RWPE1 (cell line): ENCODE data around the gene OSM.

Source experiments
- CTCF ChIA-PET: fragments of 350-600 bp; sonication (Branson Sonifier 250); formaldehyde crosslinking; extraction: SDS; loops from one replicate; lab custom pipeline; 2021; lab: Yijun Ruan, JAX
- POLR2A ChIA-PET: fragments of 400-600 bp; formaldehyde crosslinking; extraction: SDS; loops from one replicate; lab custom pipeline; 2020; ENCODE audit warnings: antibody characterized with exemption; ENCODE audit not compliant: low non-redundant PET; lab: Yijun Ruan, JAX
- DNase-seq: peaks from one replicate; pipeline ENCODE4 v3.0.0; 2012; ENCODE audit warnings: low spot score
- H3K27ac ChIP-seq: fragments of 450-650 bp; 2 replicates; pipeline ENCODE4 v1.5.1; 2017
- CTCF ChIP-seq: fragments of 450-650 bp; conservative IDR thresholded peaks from 2 replicates; pipeline ENCODE4 v1.5.1; 2017; ENCODE audit warnings: low read depth, mild to moderate bottlenecking

OSM gene

GRCh38 chr22:30310881-30311771 lies 44.5 kb upstream of the OSM start:
- no peak for TF ChIP-seq CTCF
- peak overlapping the region; percentile 92 for H3K27ac ChIP-seq
- DNase-seq: no peak
- ChIA-PET POLR2A (no interaction called here), CTCF (interaction anchor here (1.6 kb wide), 1 partner anchor 23 kb away, joined by 5 read pairs; no protein-coding TSS in a partner anchor)

GRCh38 chr22:30309951-30310741 lies 43.5 kb upstream of the OSM start:
- POLR2A ChIA-PET: no interaction called here
- no peak for DNase-seq
- TF ChIP-seq CTCF: no peak
- CTCF ChIA-PET: no interaction called here
- peak overlapping the region; percentile 92 for H3K27ac ChIP-seq

- no peak for TF ChIP-seq CTCF
- ChIA-PET POLR2A (no interaction called here), CTCF (no interaction called here)
- peak overlapping the region; percentile 31; the same call in 1 of the 2 replicates for H3K27ac ChIP-seq
- DNase-seq: no peak
Observed at GRCh38 chr22:30308518-30309230, 42.0 kb upstream of the OSM start.

GRCh38 chr22:30308093-30308492 lies 41.4 kb upstream of the OSM start:
- no peak for DNase-seq
- CTCF ChIA-PET: no interaction called here
- no peak overlapping the region; the same call in 1 of the 2 replicates for H3K27ac ChIP-seq
- no peak for TF ChIP-seq CTCF
- POLR2A ChIA-PET: no interaction called here

- ChIA-PET POLR2A (no interaction called here), CTCF (no interaction called here)
- DNase-seq: no peak
- no peak overlapping the region for H3K27ac ChIP-seq
- TF ChIP-seq CTCF: no peak
Observed at GRCh38 chr22:30307041-30307574, 40.5 kb upstream of the OSM start.

GRCh38 chr22:30306627-30307011 lies 40.0 kb upstream of the OSM start:
- DNase-seq: no peak
- ChIA-PET CTCF (interaction anchor here (0.7 kb wide), 1 partner anchor 225 kb away, joined by 3 read pairs; no protein-coding TSS in a partner anchor), POLR2A (no interaction called here)
- TF ChIP-seq CTCF: no peak
- no peak overlapping the region for H3K27ac ChIP-seq
